ENCODE measurements around the gene SIL1.

SIL1 gene

DNA sequence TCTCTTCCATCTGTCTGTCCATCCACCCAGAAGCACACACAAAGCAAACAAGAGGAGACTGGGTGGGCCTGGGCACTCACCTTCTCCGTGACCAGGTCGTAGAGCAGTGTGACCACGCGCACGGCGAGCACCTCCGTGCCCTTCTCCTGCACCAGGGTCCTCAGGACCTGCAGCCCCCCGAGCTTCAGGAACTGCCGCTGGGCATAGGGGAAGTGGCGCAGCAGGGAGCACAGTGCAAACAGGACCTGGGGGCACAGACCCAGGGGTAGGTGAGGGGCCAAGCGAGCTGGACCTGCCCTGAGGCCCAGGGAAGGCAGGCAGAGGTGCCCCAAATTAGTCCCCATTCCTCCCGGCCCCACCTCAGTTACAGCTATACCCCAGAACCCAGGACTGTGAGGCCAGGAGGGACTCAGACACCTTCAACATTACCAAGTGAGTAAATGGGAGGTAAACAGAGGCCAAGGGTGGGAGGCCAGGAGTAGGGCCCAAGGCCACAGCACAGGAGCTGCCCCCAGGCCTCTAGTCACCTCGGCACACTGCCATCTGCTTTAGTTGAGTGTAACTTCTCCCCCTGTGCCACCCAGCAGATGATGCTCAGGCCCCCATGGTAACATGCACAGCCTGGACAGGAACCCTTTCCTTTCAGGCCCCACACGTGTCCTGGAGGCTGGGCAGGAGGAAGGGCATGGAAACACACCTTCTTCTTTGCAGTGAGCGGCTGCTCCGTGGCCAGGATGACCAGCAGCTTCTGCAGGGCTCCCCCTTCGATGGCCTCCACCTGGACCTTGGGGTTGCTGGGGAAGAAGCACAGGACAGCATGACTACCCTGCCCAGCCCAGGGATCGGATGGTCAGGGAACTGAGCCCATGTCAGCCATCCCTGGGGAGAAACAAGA is 246.8 kb downstream of the SIL1 start:
- no peaks in the 10 kb centered on the region for H3K9me3 ChIP-seq (ENCODE audit: control insufficient read depth in 5 of 5, low read length in 5 of 5)
- no peak overlapping the region for H3K9ac ChIP-seq (ENCODE audit: low read length in 5 of 5)
- no peak overlapping the region for H3K4me3 ChIP-seq (ENCODE audit: low read depth in 1 of 5, low read length in 5 of 5)
- peaks cover 24 to 78% (median 72%) of the 10 kb centered on the region in 5 donors for H3K4me1 ChIP-seq (ENCODE audit: control insufficient read depth in 5 of 5, insufficient read depth in 5 of 5, low read length in 5 of 5)
- H3K27ac ChIP-seq (ENCODE audit: low read depth, low read length): no peak overlapping the region
- H3K27me3 ChIP-seq (ENCODE audit: control insufficient read depth in 5 of 5, insufficient read depth in 4 of 5, low read length in 5 of 5): no peaks in the 10 kb centered on the region
- peaks cover 0 to 21% (median 14%) of the 10 kb centered on the region in 5 donors for H3K36me3 ChIP-seq (ENCODE audit: control insufficient read depth in 5 of 5, insufficient read depth in 5 of 5, low read length in 5 of 5)

DNA sequence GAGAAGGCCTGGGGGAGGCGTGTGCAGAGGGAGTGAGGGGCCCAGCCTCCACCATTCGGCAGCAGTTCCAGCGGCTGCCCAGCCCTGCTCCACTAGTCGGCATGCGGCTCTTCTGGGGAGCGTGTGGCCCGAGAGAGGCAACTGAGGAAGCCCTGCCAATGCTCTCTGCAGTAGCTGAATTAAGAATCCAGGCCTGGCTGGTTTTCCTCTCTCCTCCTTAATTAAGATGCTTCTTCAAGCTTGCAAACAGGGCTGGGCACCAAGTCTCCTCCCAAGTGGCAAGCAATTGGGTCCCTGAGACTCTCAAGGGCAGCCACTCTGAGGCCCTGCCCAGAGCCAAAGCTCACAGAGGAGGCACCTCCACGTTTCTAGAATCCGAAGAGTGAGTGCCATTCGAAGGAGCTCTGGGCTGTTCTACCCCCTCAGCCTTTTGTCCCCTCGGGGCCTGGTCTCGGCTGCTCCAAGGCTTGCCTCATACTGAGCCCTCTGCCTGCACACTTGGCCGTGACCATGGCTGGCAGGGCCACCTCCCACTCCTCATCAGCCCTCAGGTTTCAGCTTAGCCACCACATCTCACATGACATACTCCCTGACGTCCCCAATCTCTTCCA is 247.6 kb downstream of the SIL1 start:
- H3K4me1 ChIP-seq (ENCODE audit: control insufficient read depth in 5 of 5, insufficient read depth in 5 of 5, low read length in 5 of 5): peaks cover 24 to 75% (median 69%) of the 10 kb centered on the region in 5 donors
- H3K27me3 ChIP-seq (ENCODE audit: control insufficient read depth in 5 of 5, insufficient read depth in 4 of 5, low read length in 5 of 5): no peaks in the 10 kb centered on the region
- H3K27ac ChIP-seq (ENCODE audit: low read depth, low read length): no peak overlapping the region
- H3K9ac ChIP-seq (ENCODE audit: low read length in 5 of 5): no peak overlapping the region
- peaks cover 0 to 27% (median 16%) of the 10 kb centered on the region in 5 donors for H3K36me3 ChIP-seq (ENCODE audit: control insufficient read depth in 5 of 5, insufficient read depth in 5 of 5, low read length in 5 of 5)
- no peak overlapping the region for H3K4me3 ChIP-seq (ENCODE audit: low read depth in 1 of 5, low read length in 5 of 5)
- H3K9me3 ChIP-seq (ENCODE audit: control insufficient read depth in 5 of 5, low read length in 5 of 5): no peaks in the 10 kb centered on the region

DNA sequence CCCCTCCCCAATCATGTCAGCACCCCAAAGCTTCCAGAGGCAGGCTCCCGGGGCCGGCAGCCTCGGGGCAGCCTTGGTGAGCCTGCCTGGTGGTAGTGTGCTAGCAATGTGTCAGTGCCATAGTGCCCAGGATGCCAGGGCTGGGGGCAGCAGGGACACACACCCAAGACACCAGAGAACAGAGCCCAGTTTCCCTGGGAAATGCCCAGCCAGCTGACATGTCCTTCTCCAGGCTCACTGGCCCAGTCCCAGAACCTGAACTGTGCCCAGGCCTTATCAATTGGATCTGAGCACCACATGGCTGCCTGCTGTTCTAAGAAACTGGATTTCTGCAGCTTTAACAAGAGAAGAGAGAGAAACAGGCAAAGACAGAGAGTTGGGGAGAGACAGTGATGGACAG is 248.2 kb downstream of the SIL1 start:
- H3K9ac ChIP-seq (ENCODE audit: low read length in 5 of 5): no peak overlapping the region
- H3K4me1 ChIP-seq (ENCODE audit: control insufficient read depth in 5 of 5, insufficient read depth in 5 of 5, low read length in 5 of 5): peaks cover 24 to 69% (median 63%) of the 10 kb centered on the region in 5 donors

DNA sequence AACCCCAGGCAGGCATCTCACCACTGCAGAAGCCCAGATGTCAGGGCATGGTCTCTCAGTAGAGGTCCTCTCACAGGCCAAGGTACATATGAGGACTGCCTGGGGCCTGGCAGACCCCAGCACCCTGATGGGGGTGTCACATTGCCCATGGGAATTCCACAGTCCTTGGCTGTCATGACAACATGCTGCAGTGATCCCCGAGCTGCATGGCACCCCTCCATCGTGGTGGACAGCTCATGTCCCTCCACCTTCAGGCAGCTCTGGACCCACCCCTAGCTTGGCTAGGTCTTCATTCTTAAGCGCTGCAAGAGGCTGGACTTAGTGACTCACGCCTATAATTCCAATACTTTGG is 249.0 kb downstream of the SIL1 start:
- Histone ChIP-seq H3K9me3 (ENCODE audit: control insufficient read depth in 5 of 5, low read length in 5 of 5) (no peaks in the 10 kb centered on the region), H3K4me3 (ENCODE audit: low read depth in 1 of 5, low read length in 5 of 5) (no peak overlapping the region), H3K9ac (ENCODE audit: low read length in 5 of 5) (no peak overlapping the region), H3K36me3 (ENCODE audit: control insufficient read depth in 5 of 5, insufficient read depth in 5 of 5, low read length in 5 of 5) (peaks cover 0 to 34% (median 17%) of the 10 kb centered on the region in 5 donors), H3K27me3 (ENCODE audit: control insufficient read depth in 5 of 5, insufficient read depth in 4 of 5, low read length in 5 of 5) (no peaks in the 10 kb centered on the region), H3K4me1 (ENCODE audit: control insufficient read depth in 5 of 5, insufficient read depth in 5 of 5, low read length in 5 of 5) (peaks cover 20 to 61% (median 55%) of the 10 kb centered on the region in 5 donors), H3K27ac (ENCODE audit: low read depth, low read length) (no peak overlapping the region)

More for the DNA sequence above, 248.2 kb downstream of the SIL1 start:
- H3K27me3 ChIP-seq (ENCODE audit: control insufficient read depth in 5 of 5, insufficient read depth in 4 of 5, low read length in 5 of 5): no peaks in the 10 kb centered on the region
- no peak overlapping the region for H3K27ac ChIP-seq (ENCODE audit: low read depth, low read length)
- no peaks in the 10 kb centered on the region for H3K9me3 ChIP-seq (ENCODE audit: control insufficient read depth in 5 of 5, low read length in 5 of 5)
- H3K36me3 ChIP-seq (ENCODE audit: control insufficient read depth in 5 of 5, insufficient read depth in 5 of 5, low read length in 5 of 5): peaks cover 0 to 30% (median 16%) of the 10 kb centered on the region in 5 donors
- no peak overlapping the region for H3K4me3 ChIP-seq (ENCODE audit: low read depth in 1 of 5, low read length in 5 of 5)

GRCh38 chr5:138948471-138949222 is 249.5 kb downstream of the SIL1 start:
- H3K27me3 ChIP-seq (ENCODE audit: control insufficient read depth in 5 of 5, insufficient read depth in 4 of 5, low read length in 5 of 5): no peaks in the 10 kb centered on the region
- no peaks in the 10 kb centered on the region for H3K9me3 ChIP-seq (ENCODE audit: control insufficient read depth in 5 of 5, low read length in 5 of 5)
- H3K4me3 ChIP-seq (ENCODE audit: low read depth in 1 of 5, low read length in 5 of 5): no peak overlapping the region
- peaks cover 17 to 56% (median 50%) of the 10 kb centered on the region in 5 donors for H3K4me1 ChIP-seq (ENCODE audit: control insufficient read depth in 5 of 5, insufficient read depth in 5 of 5, low read length in 5 of 5)
- H3K27ac ChIP-seq (ENCODE audit: low read depth, low read length): no peak overlapping the region
- H3K9ac ChIP-seq (ENCODE audit: low read length in 5 of 5): no peak overlapping the region
- H3K36me3 ChIP-seq (ENCODE audit: control insufficient read depth in 5 of 5, insufficient read depth in 5 of 5, low read length in 5 of 5): peaks cover 0 to 35% (median 18%) of the 10 kb centered on the region in 5 donors

DNA sequence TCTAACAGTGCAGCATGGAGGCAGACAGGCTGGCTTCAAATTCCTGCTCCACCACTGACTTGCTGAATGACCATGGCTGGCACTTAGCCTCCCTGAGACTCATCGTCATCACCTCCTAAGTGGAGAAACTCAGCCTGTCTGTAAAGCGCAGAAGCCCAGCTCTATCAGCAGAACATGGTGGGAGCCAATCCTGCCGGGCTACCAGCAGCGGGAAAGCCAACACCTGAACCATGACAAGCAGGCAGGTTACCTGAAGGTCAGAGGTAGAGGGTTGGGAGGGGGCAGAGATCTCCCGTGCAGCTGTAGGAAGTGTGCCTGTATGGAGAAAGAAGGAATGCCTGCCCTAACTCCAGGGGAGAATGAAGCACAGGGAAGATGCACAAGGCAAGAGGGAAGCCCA is 250.4 kb downstream of the SIL1 start:
- no peaks in the 10 kb centered on the region for H3K27me3 ChIP-seq (ENCODE audit: control insufficient read depth in 5 of 5, insufficient read depth in 4 of 5, low read length in 5 of 5)
- H3K4me1 ChIP-seq (ENCODE audit: control insufficient read depth in 5 of 5, insufficient read depth in 5 of 5, low read length in 5 of 5): peaks cover 9 to 47% (median 41%) of the 10 kb centered on the region in 5 donors
- H3K9ac ChIP-seq (ENCODE audit: low read length in 5 of 5): no peak overlapping the region
- H3K9me3 ChIP-seq (ENCODE audit: control insufficient read depth in 5 of 5, low read length in 5 of 5): no peaks in the 10 kb centered on the region
- no peak overlapping the region for H3K4me3 ChIP-seq (ENCODE audit: low read depth in 1 of 5, low read length in 5 of 5)
- H3K36me3 ChIP-seq (ENCODE audit: control insufficient read depth in 5 of 5, insufficient read depth in 5 of 5, low read length in 5 of 5): peaks cover 0 to 38% (median 19%) of the 10 kb centered on the region in 5 donors
- no peak overlapping the region for H3K27ac ChIP-seq (ENCODE audit: low read depth, low read length)

- H3K27ac ChIP-seq (ENCODE audit: low read depth, low read length): no peak overlapping the region
- H3K36me3 ChIP-seq (ENCODE audit: control insufficient read depth in 5 of 5, insufficient read depth in 5 of 5, low read length in 5 of 5): peaks cover 0 to 38% (median 19%) of the 10 kb centered on the region in 5 donors
- H3K9ac ChIP-seq (ENCODE audit: low read length in 5 of 5): no peak overlapping the region
- H3K4me1 ChIP-seq (ENCODE audit: control insufficient read depth in 5 of 5, insufficient read depth in 5 of 5, low read length in 5 of 5): peaks cover 5 to 39% (median 33%) of the 10 kb centered on the region in 5 donors
- H3K4me3 ChIP-seq (ENCODE audit: low read depth in 1 of 5, low read length in 5 of 5): no peak overlapping the region
- no peaks in the 10 kb centered on the region for H3K27me3 ChIP-seq (ENCODE audit: control insufficient read depth in 5 of 5, insufficient read depth in 4 of 5, low read length in 5 of 5)
- H3K9me3 ChIP-seq (ENCODE audit: control insufficient read depth in 5 of 5, low read length in 5 of 5): no peaks in the 10 kb centered on the region
Observed at GRCh38 chr5:138946831-138947560, 251.2 kb downstream of the SIL1 start.

DNA sequence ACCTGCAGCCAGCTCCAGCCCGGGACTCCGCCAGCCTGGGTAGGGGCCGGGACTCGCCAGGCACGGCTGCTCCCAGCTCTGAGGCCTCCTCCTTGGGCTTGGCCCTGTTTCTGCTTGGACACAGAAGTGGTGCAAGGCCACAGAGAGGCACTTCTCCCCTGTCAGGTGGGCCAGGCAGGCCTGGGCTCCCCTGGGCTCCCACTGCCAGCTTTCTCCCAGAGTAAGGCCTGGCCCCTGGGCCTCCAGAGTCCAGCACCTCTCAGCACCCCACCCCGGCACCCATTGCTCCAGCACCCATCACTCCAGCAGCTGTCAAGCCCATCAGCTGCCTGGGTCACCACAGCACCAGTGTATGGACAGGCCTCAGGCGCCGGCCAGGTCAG is 251.9 kb downstream of the SIL1 start:
- peaks cover 2 to 32% (median 29%) of the 10 kb centered on the region in 5 donors for H3K4me1 ChIP-seq (ENCODE audit: control insufficient read depth in 5 of 5, insufficient read depth in 5 of 5, low read length in 5 of 5)
- no peaks in the 10 kb centered on the region for H3K27me3 ChIP-seq (ENCODE audit: control insufficient read depth in 5 of 5, insufficient read depth in 4 of 5, low read length in 5 of 5)
- no peak overlapping the region for H3K27ac ChIP-seq (ENCODE audit: low read depth, low read length)
- H3K9ac ChIP-seq (ENCODE audit: low read length in 5 of 5): no peak overlapping the region
- H3K4me3 ChIP-seq (ENCODE audit: low read depth in 1 of 5, low read length in 5 of 5): no peak overlapping the region
- no peaks in the 10 kb centered on the region for H3K9me3 ChIP-seq (ENCODE audit: control insufficient read depth in 5 of 5, low read length in 5 of 5)
- peaks cover 0 to 38% (median 19%) of the 10 kb centered on the region in 5 donors for H3K36me3 ChIP-seq (ENCODE audit: control insufficient read depth in 5 of 5, insufficient read depth in 5 of 5, low read length in 5 of 5)

- Histone ChIP-seq H3K4me3 (ENCODE audit: low read depth in 1 of 5, low read length in 5 of 5) (no peak overlapping the region), H3K9me3 (ENCODE audit: control insufficient read depth in 5 of 5, low read length in 5 of 5) (no peaks in the 10 kb centered on the region), H3K27me3 (ENCODE audit: control insufficient read depth in 5 of 5, insufficient read depth in 4 of 5, low read length in 5 of 5) (no peaks in the 10 kb centered on the region), H3K36me3 (ENCODE audit: control insufficient read depth in 5 of 5, insufficient read depth in 5 of 5, low read length in 5 of 5) (peaks cover 0 to 38% (median 19%) of the 10 kb centered on the region in 5 donors), H3K9ac (ENCODE audit: low read length in 5 of 5) (no peak overlapping the region), H3K4me1 (ENCODE audit: control insufficient read depth in 5 of 5, insufficient read depth in 5 of 5, low read length in 5 of 5) (peaks cover 2 to 26% (median 25%) of the 10 kb centered on the region in 5 donors), H3K27ac (ENCODE audit: low read depth, low read length) (no peak overlapping the region)
Observed at GRCh38 chr5:138945421-138946240, 252.5 kb downstream of the SIL1 start.

Data from subcutaneous abdominal adipose tissue (tissue), 5 donors.